Panc1 (cell line): ENCODE data around the gene EDDM3A. TPM values are rescaled to one million over a fixed set of nuclear protein-coding genes. Genes with fewer than 3 reads are reported as not detected.

ENCODE experiments used
- ATAC-seq: fragments of 200-7000 bp; cut with Tn5 transposase; 2 replicates; pipeline ENCODE4 v1.9.1; 2020; ENCODE audit warnings: mild to moderate bottlenecking, moderate library complexity
- BruUV-seq: library from RNA; stranded (reverse); fragments of 400-500 nt; replicated peaks from 2 replicates; lab custom pipeline; 2021; lab: Mats Ljungman, UMichigan
- CTCF ChIA-PET: fragments of 300-600 bp; sonication (Branson Sonifier 250); formaldehyde crosslinking; loops from one replicate; lab custom pipeline; 2022; ENCODE audit warnings: antibody characterized with exemption; lab: Charles Lee
- POLR2A ChIA-PET: fragments of 300-600 bp; sonication (Branson Sonifier 250); formaldehyde crosslinking; loops from one replicate; lab custom pipeline; 2022; ENCODE audit warnings: antibody characterized with exemption; lab: Charles Lee
- DNase-seq: peaks from one replicate; pipeline ENCODE4 v3.0.0-alpha.2; 2010; ENCODE audit warnings: low read depth, low spot score
- H3K27ac ChIP-seq: 2 replicates; pipeline ENCODE4 v1.5.1; 2011; ENCODE audit warnings: mild to moderate bottlenecking, low read length, inconsistent platforms
- H3K27me3 ChIP-seq: fragments of 200-500 bp; sonication (Bioruptor generic); 2 replicates; pipeline ENCODE4 v1.6.0; 2014; ENCODE audit warnings: low read length, inconsistent platforms; ENCODE audit not compliant: control insufficient read depth, insufficient read depth
- H3K36me3 ChIP-seq: fragments of 200-500 bp; sonication (Bioruptor generic); 2 replicates; pipeline ENCODE4 v1.5.1; 2014; ENCODE audit warnings: inconsistent platforms, mild to moderate bottlenecking, low read length, moderate library complexity; ENCODE audit not compliant: control insufficient read depth, insufficient read depth
- H3K4me1 ChIP-seq: 2 replicates; pipeline ENCODE4 v1.5.1; 2011; ENCODE audit warnings: inconsistent platforms, mild to moderate bottlenecking, low read length, moderate library complexity; ENCODE audit not compliant: control insufficient read depth, insufficient read depth
- H3K4me3 ChIP-seq, 2 experiments: 2 replicates each; pipeline ENCODE4 v1.5.1; 2011 to 2012; ENCODE audit warnings: low read depth in 2 of 2, low read length in 2 of 2, mild to moderate bottlenecking in 2 of 2, inconsistent platforms in 1 of 2, moderate library complexity in 1 of 2
- H3K9me3 ChIP-seq: fragments of 200-500 bp; sonication (Bioruptor generic); 2 replicates; pipeline ENCODE4 v1.5.1; 2014; ENCODE audit warnings: low read depth, mild to moderate bottlenecking, inconsistent platforms, low read length, moderate library complexity; ENCODE audit not compliant: control insufficient read depth, insufficient read depth
- CTCF ChIP-seq: fragments of 450-650 bp; IDR thresholded peaks from 2 replicates; pipeline ENCODE4 v1.5.1; 2017; ENCODE audit warnings: mild to moderate bottlenecking
- POLR2AphosphoS5 ChIP-seq: IDR thresholded peaks from 2 replicates; pipeline ENCODE4 v1.6.1; 2012; ENCODE audit warnings: mild to moderate bottlenecking, low read depth, low read length, moderate library complexity
- REST ChIP-seq, 2 experiments: IDR thresholded peaks; 2 replicates each; pipeline ENCODE4 v1.6.1; 2011 to 2012; ENCODE audit warnings: low read depth in 2 of 2, control low read depth in 1 of 2, low read length in 1 of 2, mild to moderate bottlenecking in 1 of 2, moderate library complexity in 1 of 2; ENCODE audit not compliant: insufficient read depth in 1 of 2
- SIN3A ChIP-seq: IDR thresholded peaks from 2 replicates; pipeline ENCODE4 v1.6.1; 2012; ENCODE audit warnings: low read depth, mild to moderate bottlenecking, low read length, moderate library complexity, borderline replicate concordance; ENCODE audit not compliant: insufficient read depth
- TCF7L2 ChIP-seq: IDR thresholded peaks from 2 replicates; pipeline ENCODE4 v1.6.1; 2011; ENCODE audit warnings: mild to moderate bottlenecking, low read depth, low read length, inconsistent platforms
- in situ Hi-C: cut with HindIII; loops from 2 replicates; pipeline ENCODE4 v1.10.0; 2016; ENCODE audit warnings: low sequenced_read_pairs, low pct_unique_long_range_greater_than_20kb
- intact Hi-C: fragments of 100-400 bp; cut with micrococcal nuclease; formaldehyde crosslinking; loops from one replicate; pipeline ENCODE4 v1.10.0; 2022; ENCODE audit not compliant: unreplicated experiment
- total RNA-seq: library from RNA; stranded (reverse); gene quantifications from one replicate; pipeline ENCODE4 v1.2.1, GENCODE V29; 2021; ENCODE audit not compliant: unreplicated experiment

Gene EDDM3A
- total RNA-seq, 1 experiment from 2014 or later = not detected

GRCh38 chr14:20711685-20712084 is 34.0 kb upstream of the EDDM3A start:
- Histone ChIP-seq H3K4me1 (no peaks in the 10 kb centered on the region), H3K36me3 (no peaks in the 10 kb centered on the region), H3K4me3 (no peak overlapping the region), H3K27ac (no peak overlapping the region), H3K27me3 (peaks cover 4% of the 10 kb centered on the region), H3K9me3 (no peaks in the 10 kb centered on the region)
- BruUV-seq = no TSS peak
- ATAC-seq = no peak
- no peak for DNase-seq
- CTCF ChIA-PET = no interaction called here
- POLR2A ChIA-PET = no interaction called here
- intact Hi-C loops (no loop called here), in situ Hi-C loops (no loop called here)
- no peak for TF ChIP-seq POLR2AphosphoS5

GRCh38 chr14:20712904-20713303 is 32.8 kb upstream of the EDDM3A start:
- H3K36me3 ChIP-seq = no peaks in the 10 kb centered on the region
- in situ Hi-C loops (no loop called here), intact Hi-C loops (no loop called here)
- POLR2A ChIA-PET = no interaction called here
- DNase-seq (no peak), ATAC-seq (no peak)
- BruUV-seq = no TSS peak
- H3K4me1 ChIP-seq = no peaks in the 10 kb centered on the region
- H3K27me3 ChIP-seq = peaks cover 2% of the 10 kb centered on the region
- TF ChIP-seq CTCF = no peak
- no peak for TF ChIP-seq SIN3A
- TF ChIP-seq REST (IDR thresholded peaks at IDR 0.05; ENCODE audit: insufficient read depth in 1 of 2, low read depth in 2 of 2, low read length in 1 of 2) = no peak
- TF ChIP-seq TCF7L2 = no peak
- TF ChIP-seq POLR2AphosphoS5 = no peak
- H3K9me3 ChIP-seq = no peaks in the 10 kb centered on the region
- no peak overlapping the region for H3K27ac ChIP-seq
- H3K4me3 ChIP-seq = no peak overlapping the region
- CTCF ChIA-PET = no interaction called here

GRCh38 chr14:20714593-20715250 is 31.0 kb upstream of the EDDM3A start:
- BruUV-seq = no TSS peak
- ChIA-PET POLR2A (no interaction called here), CTCF (no interaction called here)
- no peak for DNase-seq
- no peak for TF ChIP-seq CTCF
- TF ChIP-seq POLR2AphosphoS5 = no peak
- no peak for TF ChIP-seq TCF7L2
- TF ChIP-seq SIN3A = no peak
- in situ Hi-C loops (no loop called here), intact Hi-C loops (no loop called here)
- ATAC-seq = no peak
- Histone ChIP-seq H3K36me3 (no peaks in the 10 kb centered on the region), H3K9me3 (no peaks in the 10 kb centered on the region), H3K27me3 (no peaks in the 10 kb centered on the region), H3K4me3 (no peak overlapping the region), H3K4me1 (no peaks in the 10 kb centered on the region), H3K27ac (no peak overlapping the region)
